Erythroblast (primary cell): ENCODE measurements around the gene GNAL.
"Not testable (repeated sequence)": the region's sequence is repeated elsewhere in the genome, so short reads cannot be mapped to it uniquely, and the experiment has no call there.

ENCODE experiments used
- DNase-seq, 2 experiments: peaks; one replicate each; lab custom pipeline; 2025; lab: John Stamatoyannopoulos, UW
- GATA1 ChIP-seq: IDR thresholded peaks from 2 replicates; pipeline ENCODE4 v1.6.1; 2011; ENCODE audit warnings: low read depth, mild to moderate bottlenecking, control low read depth, low read length, moderate library complexity
- POLR2A ChIP-seq: IDR thresholded peaks from 2 replicates; pipeline ENCODE4 v1.6.1; 2011; ENCODE audit warnings: mild to moderate bottlenecking, low read length

The GNAL gene

GRCh38 chr18:11676386-11676785 lies 12.7 kb upstream of the GNAL start:
- TF ChIP-seq POLR2A (no peak), GATA1 (no peak)
- no peak for DNase-seq

DNA sequence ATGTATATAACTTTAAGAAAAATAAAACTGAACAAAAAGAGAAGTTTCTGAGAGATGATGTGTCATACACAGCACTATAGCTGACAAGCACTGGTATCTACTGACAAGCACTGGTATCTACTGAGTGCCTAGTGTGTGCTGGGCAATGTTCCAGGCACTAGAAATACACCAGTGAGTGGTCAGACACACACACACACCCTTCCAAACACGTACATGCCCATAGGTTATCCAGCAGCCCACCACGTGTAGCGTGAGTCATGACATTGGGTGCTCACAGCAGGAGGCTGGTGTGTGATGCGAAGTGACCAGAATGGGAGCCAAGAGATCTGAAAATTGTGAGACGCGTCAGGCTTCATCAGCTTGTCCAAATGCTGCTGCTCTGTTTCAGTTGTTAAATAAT lies 12.2 kb upstream of the GNAL start:
- no peak for DNase-seq

DNA sequence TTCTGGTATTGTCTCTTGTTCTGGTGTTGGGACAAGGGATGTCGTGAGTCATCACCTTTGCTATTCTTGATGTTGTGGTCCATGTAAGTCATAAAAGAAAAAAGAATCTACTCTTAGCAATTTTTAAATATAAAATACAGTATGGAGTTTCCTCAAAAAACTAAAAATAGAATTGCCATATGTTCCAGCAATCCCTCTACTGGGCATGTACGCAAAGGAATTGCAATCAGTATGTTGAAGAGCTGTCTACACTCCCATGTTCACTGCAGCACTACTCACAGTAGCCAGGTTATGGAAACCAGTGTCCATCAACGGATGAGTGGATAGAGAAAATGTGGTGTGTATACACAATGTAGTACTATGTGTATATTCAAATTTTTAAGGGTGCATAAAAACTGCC lies 10.9 kb upstream of the GNAL start:
- no peak for DNase-seq
- TF ChIP-seq POLR2A (no peak), GATA1 (no peak)

More for the DNA sequence above, 12.2 kb upstream of the GNAL start:
- TF ChIP-seq POLR2A (no peak), GATA1 (no peak)

- no peak for TF ChIP-seq POLR2A
- TF ChIP-seq GATA1: no peak
- peak; percentile 25 to 27 for DNase-seq
Measured at GRCh38 chr18:11689669-11690565, 853 bp downstream of the GNAL start.

- DNase-seq: not testable (repeated sequence)
Measured at GRCh38 chr18:11690660-11691059, 1.6 kb downstream of the GNAL start.

DNA sequence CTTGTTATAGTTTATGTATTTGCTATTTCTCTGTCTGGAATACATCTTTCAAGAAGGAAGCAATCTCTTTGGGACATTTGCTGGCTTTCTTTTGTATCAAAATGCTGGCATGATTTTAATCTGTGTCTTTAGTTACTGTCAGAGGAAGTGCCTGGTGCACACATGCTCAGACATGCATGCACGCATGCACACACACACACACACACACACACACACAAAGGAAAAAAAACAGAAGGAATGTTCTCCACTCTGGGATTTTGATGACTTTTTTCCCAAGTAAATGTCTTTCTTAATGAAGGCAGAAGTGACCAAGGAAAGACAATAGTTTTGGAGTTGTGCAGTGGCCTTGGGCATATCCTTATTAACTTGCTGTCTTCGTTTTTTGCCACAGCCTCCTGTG lies 6.7 kb downstream of the GNAL start:
- TF ChIP-seq POLR2A (no peak), GATA1 (no peak)
- no peak for DNase-seq

DNA sequence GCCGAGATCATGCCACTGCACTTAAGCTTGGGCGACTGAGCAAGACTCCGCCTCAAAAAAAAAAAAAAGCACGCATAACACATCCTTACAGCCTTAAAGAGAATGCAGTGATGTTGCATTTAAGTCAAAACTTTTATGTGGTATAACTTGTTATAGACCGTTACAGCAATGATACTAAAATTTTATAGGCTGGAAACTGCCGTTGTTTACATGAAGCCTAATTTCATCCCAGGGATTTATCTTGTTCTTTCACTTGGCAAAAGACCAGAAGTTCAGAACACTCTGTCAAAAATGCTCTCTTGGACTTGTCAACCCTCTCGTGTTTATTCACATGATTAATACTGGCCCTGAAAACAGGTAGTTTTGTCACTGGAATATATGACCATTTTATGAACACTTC lies 7.4 kb downstream of the GNAL start:
- TF ChIP-seq POLR2A (no peak), GATA1 (no peak)
- no peak for DNase-seq

DNA sequence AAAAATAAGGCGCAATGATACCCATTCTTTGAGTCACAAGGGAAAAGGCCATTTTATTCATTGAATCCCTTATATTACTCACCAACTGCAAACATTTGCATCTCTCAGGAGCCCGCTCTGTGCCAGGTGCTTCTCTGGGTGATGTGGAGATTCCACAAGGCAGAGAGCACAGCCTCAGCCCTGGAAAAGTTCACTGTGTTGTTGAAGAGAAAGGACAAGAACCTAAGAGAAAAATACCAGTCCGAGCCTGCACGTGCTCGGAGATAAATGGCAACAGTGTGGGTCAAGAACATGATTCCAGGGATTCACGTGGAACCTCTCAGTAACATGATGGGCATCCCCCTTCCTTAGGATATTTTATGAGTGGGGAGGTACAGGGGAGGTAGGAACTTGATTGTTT lies 11.8 kb downstream of the GNAL start:
- TF ChIP-seq POLR2A (no peak), GATA1 (no peak)
- DNase-seq: no peak

GRCh38 chr18:11710578-11710977 lies 21.5 kb downstream of the GNAL start:
- no peak for DNase-seq
- TF ChIP-seq POLR2A (no peak), GATA1 (no peak)

DNA sequence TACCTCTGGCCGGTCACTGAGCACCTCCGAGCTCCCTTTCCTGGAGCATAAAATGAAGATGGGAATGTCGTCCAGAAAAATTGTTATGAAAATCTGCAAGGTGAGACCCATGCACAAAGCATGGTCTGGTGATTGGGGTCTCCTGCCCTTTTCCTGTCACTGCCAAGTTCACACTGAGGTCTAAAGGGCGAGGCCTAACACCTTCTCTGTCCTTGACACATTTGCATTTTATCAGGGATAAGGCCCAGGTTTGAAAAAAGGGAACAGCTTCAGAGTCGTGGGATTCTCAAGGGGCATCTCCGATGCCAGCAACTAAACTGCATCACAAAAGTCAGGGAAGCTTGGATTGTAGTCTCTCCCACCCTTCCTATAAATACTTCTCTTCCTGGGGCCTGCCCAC lies 24.7 kb downstream of the GNAL start:
- DNase-seq: no peak
- TF ChIP-seq GATA1: no peak
- no peak for TF ChIP-seq POLR2A

- DNase-seq: no peak
- TF ChIP-seq POLR2A: no peak
- TF ChIP-seq GATA1: no peak
Measured at GRCh38 chr18:11714244-11714918, 25.3 kb downstream of the GNAL start.

DNA sequence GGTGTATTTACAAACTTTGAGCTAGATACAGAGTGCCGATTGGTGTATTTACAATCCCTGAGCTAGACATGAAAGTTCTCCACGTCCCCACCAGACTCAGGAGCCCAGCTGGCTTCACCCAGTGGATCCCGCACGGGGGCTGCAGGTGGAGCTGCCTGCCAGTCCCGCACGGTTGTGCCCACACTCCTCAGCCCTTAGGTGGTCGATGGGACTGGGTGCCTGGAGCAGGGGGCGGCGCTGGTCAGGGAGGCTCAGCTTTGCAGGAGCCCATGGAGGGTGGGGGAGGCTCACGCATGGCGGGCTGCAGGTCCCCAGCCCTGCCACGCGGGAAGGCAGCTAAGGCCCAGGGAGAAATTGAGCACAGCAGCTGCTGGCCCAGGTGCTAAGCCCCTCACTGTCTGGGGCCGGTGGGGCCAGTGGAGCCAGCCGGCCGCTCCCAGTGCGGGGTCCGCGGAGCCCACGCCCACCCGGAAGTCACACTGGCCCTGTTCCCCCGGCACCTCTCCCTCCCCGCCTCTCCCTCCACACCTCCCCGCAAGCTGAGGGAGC lies 27.8 kb downstream of the GNAL start:
- not testable (repeated sequence) for DNase-seq

DNA sequence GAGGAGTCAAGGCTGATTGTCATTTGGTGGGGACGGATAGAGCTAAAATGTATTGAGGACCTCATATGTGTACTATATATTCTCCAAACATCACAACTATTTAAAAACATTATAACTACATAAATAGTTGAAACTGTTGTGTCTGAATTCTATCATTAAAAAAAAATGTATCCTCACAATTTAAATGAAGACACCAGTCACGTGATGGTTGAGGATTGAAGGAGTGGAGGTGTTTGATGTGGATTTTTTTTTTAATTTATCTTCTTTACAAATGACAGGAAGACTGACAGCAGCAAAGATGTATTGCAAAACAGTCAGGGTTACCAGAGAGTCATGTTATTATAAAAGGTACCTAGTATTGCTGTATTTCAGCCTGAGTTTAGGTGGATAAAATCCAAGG lies 30.0 kb downstream of the GNAL start:
- no peak for DNase-seq
- TF ChIP-seq GATA1: no peak
- no peak for TF ChIP-seq POLR2A

DNA sequence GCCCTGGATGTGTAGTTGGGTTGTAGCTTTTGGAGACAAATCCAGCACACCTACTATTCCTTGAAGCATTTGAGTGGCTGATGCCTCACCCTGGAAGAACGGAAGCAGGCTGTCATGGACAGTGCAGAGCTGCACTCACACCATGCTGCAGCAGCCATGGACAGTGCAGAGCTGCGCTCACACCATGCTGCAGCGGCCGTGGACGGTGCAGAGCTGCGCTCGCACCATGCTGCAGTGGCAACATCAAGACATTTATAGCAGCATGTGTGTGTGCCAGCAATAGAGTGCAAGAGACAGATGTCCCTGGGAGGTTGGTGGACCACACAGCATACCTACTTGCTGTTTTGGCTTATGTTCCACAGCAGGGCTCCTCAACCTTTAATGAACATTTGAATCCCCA lies 30.6 kb downstream of the GNAL start:
- TF ChIP-seq GATA1 (no peak), POLR2A (no peak)
- no peak for DNase-seq
